ENCODE data around the gene MEAK7. TPM values are rescaled to one million over a fixed set of nuclear protein-coding genes. Genes with fewer than 3 reads are reported as not detected.

The MEAK7 gene
- total RNA-seq, 1 donor from 2014 or later, result 23.1 TPM

- peak overlapping the region; percentile 93 for H3K4me3 ChIP-seq (ENCODE audit: low read depth, low read length)
- no peak for TF ChIP-seq CTCF (conservative IDR thresholded peaks at IDR 0.05; ENCODE audit: low read depth, low read length)
- DNase-seq (ENCODE audit: low read depth), result no peak
Observed at GRCh38 chr16:84505249-84506187, 1.1 kb upstream of the MEAK7 start.

- TF ChIP-seq CTCF (conservative IDR thresholded peaks at IDR 0.05; ENCODE audit: low read depth, low read length), result no peak
- peak overlapping the region; percentile 93 for H3K4me3 ChIP-seq (ENCODE audit: low read depth, low read length)
- no peak for DNase-seq (ENCODE audit: low read depth)
Observed at GRCh38 chr16:84503751-84504395, 586 bp downstream of the MEAK7 start.

- no peak for DNase-seq (ENCODE audit: low read depth)
- no peak overlapping the region for H3K4me3 ChIP-seq (ENCODE audit: low read depth, low read length)
- TF ChIP-seq CTCF (conservative IDR thresholded peaks at IDR 0.05; ENCODE audit: low read depth, low read length), result no peak
Observed at GRCh38 chr16:84502581-84502980, 1.9 kb downstream of the MEAK7 start.

- H3K4me3 ChIP-seq (ENCODE audit: low read depth, low read length), result no peak overlapping the region
Observed at GRCh38 chr16:84502075-84502474, 2.4 kb downstream of the MEAK7 start.

GRCh38 chr16:84501077-84501735 lies 3.3 kb downstream of the MEAK7 start:
- no peak overlapping the region for H3K4me3 ChIP-seq (ENCODE audit: low read depth, low read length)
- no peak for DNase-seq (ENCODE audit: low read depth)
- TF ChIP-seq CTCF (conservative IDR thresholded peaks at IDR 0.05; ENCODE audit: low read depth, low read length), result no peak

More at GRCh38 chr16:84502075-84502474, 2.4 kb downstream of the MEAK7 start:
- TF ChIP-seq CTCF (conservative IDR thresholded peaks at IDR 0.05; ENCODE audit: low read depth, low read length), result no peak
- DNase-seq (ENCODE audit: low read depth), result no peak

- TF ChIP-seq CTCF (conservative IDR thresholded peaks at IDR 0.05; ENCODE audit: low read depth, low read length), result no peak
- DNase-seq (ENCODE audit: low read depth), result no peak
- H3K4me3 ChIP-seq (ENCODE audit: low read depth, low read length), result no peak overlapping the region
Observed at GRCh38 chr16:84500531-84500930, 3.9 kb downstream of the MEAK7 start.

All from epithelial cell of proximal tubule (primary cell).